GM12878 (cell line): ENCODE data around the gene POLA1. TPM values are rescaled to one million over a fixed set of nuclear protein-coding genes. Genes with fewer than 3 reads are reported as not detected.

Experiments
- ATAC-seq: fragments of 200-7000 bp; cut with Tn5 transposase; 3 replicates; pipeline ENCODE4 v1.9.1; 2020; ENCODE audit warnings: mild to moderate bottlenecking, moderate library complexity
- BruUV-seq: library from RNA; stranded (reverse); fragments of 400-500 nt; replicated peaks from 2 replicates; lab custom pipeline; 2021; lab: Mats Ljungman, UMichigan
- CTCF ChIA-PET: fragments of 300-600 bp; sonication (Branson Sonifier 250); formaldehyde crosslinking; extraction: SDS; loops from one replicate; lab custom pipeline; 2021; ENCODE audit warnings: inconsistent platforms; lab: Yijun Ruan, JAX
- POLR2A ChIA-PET: fragments of 350-600 bp; formaldehyde crosslinking; extraction: SDS; loops from one replicate; lab custom pipeline; 2021; ENCODE audit warnings: inconsistent platforms; lab: Charles Lee
- RAD21 ChIA-PET: fragments of 300-600 bp; sonication (Branson Sonifier 250); formaldehyde crosslinking; loops from one replicate; lab custom pipeline; 2023; ENCODE audit warnings: antibody characterized with exemption; ENCODE audit not compliant: unreplicated experiment; lab: Charles Lee
- SMC1A ChIA-PET: fragments of 300-600 bp; sonication (Branson Sonifier 250); formaldehyde crosslinking; loops from one replicate; lab custom pipeline; 2023; ENCODE audit not compliant: unreplicated experiment, uncharacterized antibody; lab: Charles Lee
- DNase-seq: peaks from one replicate; pipeline ENCODE4 v3.0.0-alpha.2; 2011; ENCODE audit warnings: low read depth, low spot score
- FAIRE-seq: peaks from 3 replicates; lab custom pipeline; 2011; peaks lifted over from hg19 to GRCh38; lab: Jason Lieb, UNC
- H2AFZ ChIP-seq: 2 replicates; pipeline ENCODE4 v1.6.0; 2011; ENCODE audit warnings: low read depth, low read length, control low read depth; ENCODE audit not compliant: control insufficient read depth
- H3K27ac ChIP-seq: 2 replicates; pipeline ENCODE4 v1.5.1; 2011; ENCODE audit warnings: control low read depth; ENCODE audit not compliant: control insufficient read depth, insufficient read depth
- H3K27me3 ChIP-seq, 2 experiments: replicated peaks in 1 of 2; 2 replicates each; pipeline versions ENCODE4 v1.6.0 to v1.6.1; 2011; ENCODE audit warnings: low read length in 1 of 2; ENCODE audit not compliant: control insufficient read depth in 2 of 2, insufficient read depth in 2 of 2
- H3K36me3 ChIP-seq, 2 experiments: 2 replicates each; pipeline ENCODE4 v1.5.1; 2011; ENCODE audit warnings: low read length in 1 of 2; ENCODE audit not compliant: control insufficient read depth in 2 of 2, insufficient read depth in 2 of 2
- H3K4me1 ChIP-seq: 2 replicates; pipeline ENCODE4 v1.6.1; 2011; ENCODE audit warnings: mild to moderate bottlenecking, low read length, moderate library complexity, mixed read lengths; ENCODE audit not compliant: control insufficient read depth, insufficient read depth
- H3K4me2 ChIP-seq: 2 replicates; pipeline ENCODE4 v1.6.0; 2011; ENCODE audit warnings: control low read depth; ENCODE audit not compliant: control insufficient read depth, insufficient read depth
- H3K4me3 ChIP-seq: fragments of 200-600 bp; sonication (generic); 2 replicates; pipeline ENCODE4 v1.5.1; 2016
- H3K79me2 ChIP-seq: 2 replicates; pipeline ENCODE4 v1.6.0; 2011; ENCODE audit warnings: low read length; ENCODE audit not compliant: control insufficient read depth, insufficient read depth
- H3K9ac ChIP-seq: 2 replicates; pipeline ENCODE4 v1.8.0; 2011; ENCODE audit warnings: low read length, control low read depth, mixed read lengths; ENCODE audit not compliant: control insufficient read depth, insufficient read depth
- H3K9me3 ChIP-seq: replicated peaks from 3 replicates; pipeline ENCODE4 v1.5.1; 2011; ENCODE audit warnings: mild to moderate bottlenecking, low read length; ENCODE audit not compliant: control insufficient read depth, insufficient read depth
- H4K20me1 ChIP-seq: 2 replicates; pipeline ENCODE4 v1.6.0; 2011; ENCODE audit not compliant: control insufficient read depth, insufficient read depth
- CHD4 ChIP-seq: fragments of 200-600 bp; sonication (generic); IDR thresholded peaks from 2 replicates; pipeline ENCODE4 v1.6.1; 2016; ENCODE audit warnings: mild to moderate bottlenecking
- CTCF ChIP-seq, 3 experiments: IDR thresholded peaks in 2 of 3; conservative IDR thresholded peaks in 1 of 3; 2 replicates each; pipeline ENCODE4 v1.5.1; 2011; ENCODE audit warnings: low read depth in 3 of 3, low read length in 3 of 3, mild to moderate bottlenecking in 3 of 3, control low read depth in 2 of 3, moderate library complexity in 2 of 3, inconsistent platforms in 1 of 3, mixed read lengths in 1 of 3; ENCODE audit not compliant: control insufficient read depth in 2 of 3, insufficient read depth in 1 of 3; ENCODE audit errors: extremely low read depth in 1 of 3
- IRF4 ChIP-seq: IDR thresholded peaks from 2 replicates; pipeline ENCODE4 v1.6.1; 2011; ENCODE audit warnings: low read depth, low read length
- MTA3 ChIP-seq: IDR thresholded peaks from 2 replicates; pipeline ENCODE4 v1.6.1; 2012; ENCODE audit warnings: low read length, inconsistent platforms, borderline replicate concordance
- NFXL1 ChIP-seq: fragments of 450-650 bp; IDR thresholded peaks from 2 replicates; pipeline ENCODE4 v1.6.1; 2017; ENCODE audit warnings: antibody characterized with exemption, mild to moderate bottlenecking, borderline replicate concordance
- NFYB ChIP-seq: IDR thresholded peaks from 2 replicates; pipeline ENCODE4 v1.6.1; 2011; ENCODE audit warnings: low read depth, mild to moderate bottlenecking, low read length, improper control_type of control experiment, moderate library complexity; ENCODE audit not compliant: insufficient read depth
- NR2C2 ChIP-seq: IDR thresholded peaks from 2 replicates; pipeline ENCODE4 v1.6.1; 2011; ENCODE audit warnings: borderline replicate concordance, low read depth; ENCODE audit not compliant: control insufficient read depth, insufficient read length
- PML ChIP-seq: IDR thresholded peaks from 2 replicates; pipeline ENCODE4 v1.6.1; 2012; ENCODE audit warnings: low read length, inconsistent platforms
- RAD21 ChIP-seq: IDR thresholded peaks from 2 replicates; pipeline ENCODE4 v1.6.1; 2011; ENCODE audit warnings: mild to moderate bottlenecking, low read depth, low read length, moderate library complexity; ENCODE audit not compliant: insufficient read depth
- YBX1 ChIP-seq: fragments of 450-650 bp; IDR thresholded peaks from 2 replicates; pipeline ENCODE4 v1.6.1; 2016; ENCODE audit warnings: antibody characterized with exemption
- ZNF274 ChIP-seq: IDR thresholded peaks from one replicate; pipeline ENCODE4 v1.8.0; 2011; ENCODE audit not compliant: insufficient read length, insufficient read depth
- WGBS: methylation state at CpG from one replicate; pipeline ENCODE4 v1.1.6; 2016; ENCODE audit warnings: low lambda C conversion rate; ENCODE audit not compliant: insufficient replicate concordance, insufficient coverage; ENCODE audit errors: missing lambda C conversion rate; 5-methylcytosine and 5-hydroxymethylcytosine counted together
- in situ Hi-C: fragments of 300-500 bp; cut with MboI; formaldehyde crosslinking; loops from 9 replicates; pipeline ENCODE4 v1.14.3; 2018; ENCODE audit warnings: mixed read lengths
- intact Hi-C: fragments of 100-400 bp; cut with micrococcal nuclease; formaldehyde crosslinking; loops from one replicate; pipeline ENCODE4 v1.14.2; 2022; ENCODE audit not compliant: unreplicated experiment
- polyA plus RNA-seq, 11 experiments: library from polyadenylated mRNA; depleted of rRNA in 4 of 11; unstranded in 6 of 11; stranded (reverse) in 5 of 11; fragments of >200 nt; fragmentation: Nextera tagmentation in 4 of 11; fragmentation: Illumina TruSeq in 1 of 11; extraction: Ambion mirVana in 4 of 11; extraction: Trizol in 1 of 11; gene quantifications; 1 replicate in 1 of 11; 2 replicates in 10 of 11; pipeline versions ENCODE4 v1.2.1 to v1.2.3, GENCODE V29; 2011 to 2016; ENCODE audit warnings: inconsistent platforms in 2 of 11, missing spikeins in 2 of 11, low read depth in 1 of 11
- total RNA-seq, 4 experiments: library from RNA; depleted of rRNA in 3 of 4; stranded (reverse); fragments of >200 nt in 3 of 4; fragmentation: Illumina TruSeq in 1 of 4; extraction: Trizol in 1 of 4; gene quantifications; 2 replicates each; pipeline versions ENCODE4 v1.2.1 to v1.2.3, GENCODE V29; 2013 to 2021
- TF ChIP-seq, protein P1 (sequence below): fragments of 450-650 bp; IDR thresholded peaks from 2 replicates; pipeline ENCODE4 v1.6.1; 2017; ENCODE audit warnings: mild to moderate bottlenecking

Gene POLA1
- total and polyA plus RNA-seq, 10 of the 15 experiments (the other 5 are each of a cell fraction or from before 2014, with no cell fraction given) = 6.5 to 34.7 (median 24.8) TPM

GRCh38 chrX:24684048-24684447 lies 9.7 kb upstream of the POLA1 start:
- no peak for DNase-seq
- Histone ChIP-seq H3K27me3 (no peaks in the 10 kb centered on the region; a peak in 1 of 4 replicates), H3K4me2 (no peak overlapping the region), H3K27ac (no peak overlapping the region), H3K9me3 (no peaks in the 10 kb centered on the region; the same call in 2 of the 3 replicates), H4K20me1 (no peaks in the 10 kb centered on the region), H3K9ac (no peak overlapping the region), H3K79me2 (no peaks in the 10 kb centered on the region), H3K4me1 (no peaks in the 10 kb centered on the region), H3K36me3 (no peaks in the 10 kb centered on the region), H2AFZ (no peak overlapping the region), H3K4me3 (no peak overlapping the region)
- BruUV-seq = no TSS peak
- in situ Hi-C loops (no loop called here), intact Hi-C loops (no loop called here)
- no peak for ATAC-seq
- 36% methylated on average over 2 of the region's 2 CpGs for WGBS
- POLR2A ChIA-PET = no interaction called here
- SMC1A ChIA-PET = interaction anchor here (1.3 kb wide), 1 partner anchor 15 kb away, joined by 3 read pairs; no protein-coding TSS in a partner anchor
- CTCF ChIA-PET = no interaction called here
- TF ChIP-seq IRF4 (no peak), CHD4 (no peak), NR2C2 (no peak), PML (no peak), RAD21 (no peak)
- RAD21 ChIA-PET = no interaction called here
- FAIRE-seq = no peak

GRCh38 chrX:24692305-24692704 lies 1.4 kb upstream of the POLA1 start:
- H3K27ac ChIP-seq = no peak overlapping the region
- peaks cover 34% of the 10 kb centered on the region for H3K79me2 ChIP-seq
- no peak overlapping the region for H3K4me3 ChIP-seq
- TF ChIP-seq YBX1 (no peak), ZNF274 (no peak), CTCF (IDR thresholded peaks at IDR 0.05 in 2 of 3, conservative IDR thresholded peaks at IDR 0.05 in 1 of 3; ENCODE audit: control insufficient read depth in 2 of 3, extremely low read depth in 1 of 3, insufficient read depth in 1 of 3, low read depth in 3 of 3, low read length in 3 of 3) (no peak), NFYB (no peak), NFXL1 (no peak), MTA3 (no peak)
- TF ChIP-seq, protein P1, sequence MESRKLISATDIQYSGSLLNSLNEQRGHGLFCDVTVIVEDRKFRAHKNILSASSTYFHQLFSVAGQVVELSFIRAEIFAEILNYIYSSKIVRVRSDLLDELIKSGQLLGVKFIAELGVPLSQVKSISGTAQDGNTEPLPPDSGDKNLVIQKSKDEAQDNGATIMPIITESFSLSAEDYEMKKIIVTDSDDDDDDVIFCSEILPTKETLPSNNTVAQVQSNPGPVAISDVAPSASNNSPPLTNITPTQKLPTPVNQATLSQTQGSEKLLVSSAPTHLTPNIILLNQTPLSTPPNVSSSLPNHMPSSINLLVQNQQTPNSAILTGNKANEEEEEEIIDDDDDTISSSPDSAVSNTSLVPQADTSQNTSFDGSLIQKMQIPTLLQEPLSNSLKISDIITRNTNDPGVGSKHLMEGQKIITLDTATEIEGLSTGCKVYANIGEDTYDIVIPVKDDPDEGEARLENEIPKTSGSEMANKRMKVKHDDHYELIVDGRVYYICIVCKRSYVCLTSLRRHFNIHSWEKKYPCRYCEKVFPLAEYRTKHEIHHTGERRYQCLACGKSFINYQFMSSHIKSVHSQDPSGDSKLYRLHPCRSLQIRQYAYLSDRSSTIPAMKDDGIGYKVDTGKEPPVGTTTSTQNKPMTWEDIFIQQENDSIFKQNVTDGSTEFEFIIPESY = no peak
- intact Hi-C loops (no loop called here), in situ Hi-C loops (no loop called here)
- no peaks in the 10 kb centered on the region for H3K36me3 ChIP-seq
- POLR2A ChIA-PET = no interaction called here
- ATAC-seq = no peak
- WGBS = 56% methylated on average over 4 of the region's 4 CpGs
- RAD21 ChIA-PET = no interaction called here
- H4K20me1 ChIP-seq = no peaks in the 10 kb centered on the region
- CTCF ChIA-PET = interaction anchor here (1.5 kb wide), 1 partner anchor 16 kb away, joined by 3 read pairs; no protein-coding TSS in a partner anchor
- BruUV-seq = no TSS peak
- no peak for DNase-seq
- no peaks in the 10 kb centered on the region for H3K9me3 ChIP-seq
- no peak for FAIRE-seq
- H3K9ac ChIP-seq = no peak overlapping the region
- H2AFZ ChIP-seq = no peak overlapping the region
- H3K4me2 ChIP-seq = no peak overlapping the region
- no peaks in the 10 kb centered on the region for H3K27me3 ChIP-seq
- H3K4me1 ChIP-seq = no peaks in the 10 kb centered on the region
- SMC1A ChIA-PET = interaction anchor here (0.7 kb wide), 1 partner anchor 63 kb away, joined by 4 read pairs; no protein-coding TSS in a partner anchor
